ENCODE data around the gene NRL. TPM values are rescaled to one million over a fixed set of nuclear protein-coding genes. Genes with fewer than 3 reads are reported as not detected.
A peak's percentile ranks its signal among the peaks of the same experiment; 100 is the strongest.

The NRL gene
- 2.1 and 2.7 TPM in 2 replicates for total RNA-seq

GRCh38 chr14:24114532-24115421, at the start of gene NRL, which contains the start of gene DCAF11:
Gene NRL (minus strand): TSS chr14:24114949. CDS start chr14:24082848, 32,101 bp downstream.
Gene DCAF11 (plus strand): TSS chr14:24114777. CDS start chr14:24115595, 818 bp downstream.
- Mint-ChIP-seq H3K4me1 (ENCODE audit: low read depth) (peaks cover 34% of the 10 kb centered on the region), H3K4me3 (peak within 1 kb of the TSS; percentile 99), H3K36me3 (ENCODE audit: low read depth) (peaks cover 33% of the 10 kb centered on the region), H3K27ac (peak within 1 kb of the TSS; percentile 98), H3K27me3 (ENCODE audit: insufficient read depth) (no peaks in the 10 kb centered on the region), H3K9me3 (no peaks in the 10 kb centered on the region)
- intact Hi-C loops (cut with micrococcal nuclease) = loop anchor here (1.0 to 10.0 kb wide), 18 partner anchors 20 to 790 kb away; partner anchors contain the start of genes CHMP4A, DHRS1, DHRS4L2 and EMC9
- DNase-seq (ENCODE audit: low spot score) = peak; percentile 98

- intact Hi-C loops (cut with micrococcal nuclease) = loop anchor here (5.0 kb wide), 1 partner anchor 270 kb away; no protein-coding TSS in a partner anchor
- H3K4me1 Mint-ChIP-seq (ENCODE audit: low read depth) = peaks cover 66% of the 10 kb centered on the region
- DNase-seq (ENCODE audit: low spot score) = no peak
- peaks cover 62% of the 10 kb centered on the region for H3K36me3 Mint-ChIP-seq (ENCODE audit: low read depth)
- peak overlapping the region; percentile 99 for H3K27ac Mint-ChIP-seq
- peak overlapping the region; percentile 99 for H3K4me3 Mint-ChIP-seq
- no peaks in the 10 kb centered on the region for H3K9me3 Mint-ChIP-seq
- H3K27me3 Mint-ChIP-seq (ENCODE audit: insufficient read depth) = peaks cover 4% of the 10 kb centered on the region
These were observed 47.3 kb upstream of the NRL start for GRCh38 chr14:24162093-24162492.

GRCh38 chr14:24160850-24161804, 46.4 kb upstream of the NRL start, which contains the start of gene IRF9:
Gene IRF9 (plus strand): TSS chr14:24161265. CDS start chr14:24162145, 880 bp downstream.
- H3K4me3 Mint-ChIP-seq = peak within 1 kb of the TSS; percentile 99
- peak within 1 kb of the TSS; percentile 99 for H3K27ac Mint-ChIP-seq
- H3K27me3 Mint-ChIP-seq (ENCODE audit: insufficient read depth) = peaks cover 4% of the 10 kb centered on the region
- intact Hi-C loops (cut with micrococcal nuclease) = loop anchor here (1.0 to 5.0 kb wide), 15 partner anchors 8 to 271 kb away; partner anchors contain the start of genes CARMIL3, CHMP4A, DHRS1 and EMC9
- peak; percentile 98 for DNase-seq (ENCODE audit: low spot score)
- H3K9me3 Mint-ChIP-seq = no peaks in the 10 kb centered on the region
- H3K4me1 Mint-ChIP-seq (ENCODE audit: low read depth) = peaks cover 60% of the 10 kb centered on the region
- peaks cover 64% of the 10 kb centered on the region for H3K36me3 Mint-ChIP-seq (ENCODE audit: low read depth)

- no peak for DNase-seq (ENCODE audit: low spot score)
- Mint-ChIP-seq H3K4me1 (ENCODE audit: low read depth) (peaks cover 53% of the 10 kb centered on the region), H3K9me3 (no peaks in the 10 kb centered on the region), H3K4me3 (peak overlapping the region; percentile 47), H3K27ac (peak overlapping the region; percentile 99), H3K36me3 (ENCODE audit: low read depth) (peaks cover 64% of the 10 kb centered on the region), H3K27me3 (ENCODE audit: insufficient read depth) (peaks cover 4% of the 10 kb centered on the region)
- intact Hi-C loops (cut with micrococcal nuclease) = loop anchor here (2.0 to 5.0 kb wide), 2 partner anchors 108 to 272 kb away; partner anchors contain the start of gene CARMIL3
These were observed 45.7 kb upstream of the NRL start for GRCh38 chr14:24160499-24160849.

- Mint-ChIP-seq H3K9me3 (no peaks in the 10 kb centered on the region), H3K27ac (peak overlapping the region; percentile 99)
- intact Hi-C loops (cut with micrococcal nuclease) = loop anchor here (2.0 to 5.0 kb wide), 2 partner anchors 107 to 272 kb away; partner anchors contain the start of gene CARMIL3
These were observed 45.2 kb upstream of the NRL start for GRCh38 chr14:24159777-24160498.

GRCh38 chr14:24157331-24157730, 42.6 kb upstream of the NRL start:
- DNase-seq (ENCODE audit: low spot score) = no peak
- H3K4me1 Mint-ChIP-seq (ENCODE audit: low read depth) = peaks cover 26% of the 10 kb centered on the region
- no peaks in the 10 kb centered on the region for H3K9me3 Mint-ChIP-seq
- H3K36me3 Mint-ChIP-seq (ENCODE audit: low read depth) = peaks cover 49% of the 10 kb centered on the region
- peaks cover 4% of the 10 kb centered on the region for H3K27me3 Mint-ChIP-seq (ENCODE audit: insufficient read depth)
- no peak overlapping the region for H3K4me3 Mint-ChIP-seq
- H3K27ac Mint-ChIP-seq = peak overlapping the region; percentile 59
- intact Hi-C loops (cut with micrococcal nuclease) = no loop called here

More at GRCh38 chr14:24159777-24160498, 45.2 kb upstream of the NRL start:
- no peak for DNase-seq (ENCODE audit: low spot score)
- Mint-ChIP-seq H3K36me3 (ENCODE audit: low read depth) (peaks cover 59% of the 10 kb centered on the region), H3K27me3 (ENCODE audit: insufficient read depth) (peaks cover 4% of the 10 kb centered on the region), H3K4me3 (peak overlapping the region; percentile 47), H3K4me1 (ENCODE audit: low read depth) (peaks cover 48% of the 10 kb centered on the region)

- intact Hi-C loops (cut with micrococcal nuclease) = no loop called here
- H3K27ac Mint-ChIP-seq = peak overlapping the region; percentile 59
- peaks cover 21% of the 10 kb centered on the region for H3K4me1 Mint-ChIP-seq (ENCODE audit: low read depth)
- H3K4me3 Mint-ChIP-seq = no peak overlapping the region
- peaks cover 4% of the 10 kb centered on the region for H3K27me3 Mint-ChIP-seq (ENCODE audit: insufficient read depth)
- DNase-seq (ENCODE audit: low spot score) = no peak
- peaks cover 48% of the 10 kb centered on the region for H3K36me3 Mint-ChIP-seq (ENCODE audit: low read depth)
- no peaks in the 10 kb centered on the region for H3K9me3 Mint-ChIP-seq
These were observed 42.1 kb upstream of the NRL start for GRCh38 chr14:24156840-24157239.

- no peak overlapping the region for H3K4me3 Mint-ChIP-seq
- peaks cover 53% of the 10 kb centered on the region for H3K36me3 Mint-ChIP-seq (ENCODE audit: low read depth)
- peaks cover 16% of the 10 kb centered on the region for H3K4me1 Mint-ChIP-seq (ENCODE audit: low read depth)
- no peaks in the 10 kb centered on the region for H3K9me3 Mint-ChIP-seq
- H3K27me3 Mint-ChIP-seq (ENCODE audit: insufficient read depth) = no peaks in the 10 kb centered on the region
- H3K27ac Mint-ChIP-seq = no peak overlapping the region
- DNase-seq (ENCODE audit: low spot score) = no peak
- intact Hi-C loops (cut with micrococcal nuclease) = no loop called here
These were observed 40.4 kb upstream of the NRL start for GRCh38 chr14:24155100-24155499.

- Mint-ChIP-seq H3K9me3 (no peaks in the 10 kb centered on the region), H3K27ac (no peak overlapping the region), H3K4me1 (ENCODE audit: low read depth) (peaks cover 28% of the 10 kb centered on the region), H3K36me3 (ENCODE audit: low read depth) (peaks cover 49% of the 10 kb centered on the region), H3K27me3 (ENCODE audit: insufficient read depth) (no peaks in the 10 kb centered on the region), H3K4me3 (no peak overlapping the region)
- no peak for DNase-seq (ENCODE audit: low spot score)
- intact Hi-C loops (cut with micrococcal nuclease) = no loop called here
These were observed 36.8 kb upstream of the NRL start for GRCh38 chr14:24151404-24152080.

- Mint-ChIP-seq H3K36me3 (ENCODE audit: low read depth) (peaks cover 48% of the 10 kb centered on the region), H3K4me3 (no peak overlapping the region), H3K27me3 (ENCODE audit: insufficient read depth) (no peaks in the 10 kb centered on the region), H3K9me3 (no peaks in the 10 kb centered on the region), H3K27ac (no peak overlapping the region), H3K4me1 (ENCODE audit: low read depth) (peaks cover 28% of the 10 kb centered on the region)
- no peak for DNase-seq (ENCODE audit: low spot score)
- intact Hi-C loops (cut with micrococcal nuclease) = no loop called here
These were observed 36.2 kb upstream of the NRL start for GRCh38 chr14:24150993-24151392.

GRCh38 chr14:24150567-24150966, 35.8 kb upstream of the NRL start:
- Mint-ChIP-seq H3K27ac (peak overlapping the region; percentile 18), H3K9me3 (no peaks in the 10 kb centered on the region), H3K4me3 (peak overlapping the region; percentile 50), H3K4me1 (ENCODE audit: low read depth) (peaks cover 33% of the 10 kb centered on the region), H3K27me3 (ENCODE audit: insufficient read depth) (no peaks in the 10 kb centered on the region), H3K36me3 (ENCODE audit: low read depth) (peaks cover 48% of the 10 kb centered on the region)
- intact Hi-C loops (cut with micrococcal nuclease) = no loop called here
- DNase-seq (ENCODE audit: low spot score) = no peak

All from activated T-helper 1 cell treated with anti-CD3 and anti-CD28 coated beads, Interleukin-12 subunit alpha, Interleukin-12 subunit beta, Interleukin-2, Interleukin-4 antibody, amounts not matched to agents 30 ng/mL and 10 ng/mL and 1 ng/mL, durations not matched to agents 14 hours and 24 hours and 36 hours (primary cell).